GM12878 (cell line): Measurements from ENCODE around the gene LVRN. TPM values are rescaled to one million over a fixed set of nuclear protein-coding genes. Genes with fewer than 3 reads are reported as not detected.

Source experiments
- ATF3 ChIP-seq: IDR thresholded peaks from 2 replicates; pipeline ENCODE4 v1.6.1; 2011; ENCODE audit warnings: low read depth, mild to moderate bottlenecking, low read length, moderate library complexity, borderline replicate concordance; ENCODE audit errors: extremely low read depth
- CREB1 ChIP-seq: IDR thresholded peaks from 2 replicates; pipeline ENCODE4 v1.6.1; 2012; ENCODE audit warnings: low read depth, mild to moderate bottlenecking, inconsistent platforms
- E2F8 ChIP-seq: fragments of 450-650 bp; IDR thresholded peaks from 2 replicates; pipeline ENCODE4 v1.6.1; 2018; ENCODE audit warnings: mild to moderate bottlenecking, low read depth, moderate library complexity; ENCODE audit not compliant: partially characterized antibody
- GABPA ChIP-seq: IDR thresholded peaks from 2 replicates; pipeline ENCODE4 v1.6.1; 2014; ENCODE audit warnings: antibody characterized with exemption, low read depth, mild to moderate bottlenecking, inconsistent platforms
- HDGF ChIP-seq: fragments of 450-650 bp; IDR thresholded peaks from 2 replicates; pipeline ENCODE4 v1.6.1; 2016; ENCODE audit warnings: antibody characterized with exemption
- IRF5 ChIP-seq: fragments of 450-650 bp; IDR thresholded peaks from 2 replicates; pipeline ENCODE4 v1.6.1; 2017; ENCODE audit warnings: borderline replicate concordance
- KDM1A ChIP-seq: fragments of 200-600 bp; sonication (generic); IDR thresholded peaks from 2 replicates; pipeline ENCODE4 v1.6.1; 2016; ENCODE audit warnings: borderline replicate concordance
- MYC ChIP-seq: IDR thresholded peaks from 2 replicates; pipeline ENCODE4 v1.6.1; 2011; ENCODE audit warnings: mild to moderate bottlenecking, low read length, moderate library complexity, inconsistent platforms; ENCODE audit not compliant: insufficient read depth, insufficient replicate concordance, insufficient read length, severe bottlenecking
- PAX5 ChIP-seq: IDR thresholded peaks from 2 replicates; pipeline ENCODE4 v1.6.1; 2011; ENCODE audit warnings: low read depth, low read length, borderline replicate concordance
- POLR2AphosphoS5 ChIP-seq: IDR thresholded peaks from 2 replicates; pipeline ENCODE4 v1.6.1; 2011; ENCODE audit warnings: mild to moderate bottlenecking, low read length, inconsistent platforms
- SMAD1 ChIP-seq: fragments of 450-650 bp; IDR thresholded peaks from 2 replicates; pipeline ENCODE4 v1.6.1; 2018; ENCODE audit warnings: mild to moderate bottlenecking, low read depth; ENCODE audit not compliant: partially characterized antibody
- STAT3 ChIP-seq: IDR thresholded peaks from 2 replicates; pipeline ENCODE4 v1.6.1; 2011; ENCODE audit warnings: low read depth, low read length, improper control_type of control experiment
- polyA plus RNA-seq, 11 experiments: library from polyadenylated mRNA; depleted of rRNA in 4 of 11; unstranded in 6 of 11; stranded (reverse) in 5 of 11; fragments of >200 nt; fragmentation: Nextera tagmentation in 4 of 11; fragmentation: Illumina TruSeq in 1 of 11; extraction: Ambion mirVana in 4 of 11; extraction: Trizol in 1 of 11; gene quantifications; 1 replicate in 1 of 11; 2 replicates in 10 of 11; pipeline versions ENCODE4 v1.2.1 to v1.2.3, GENCODE V29; 2011 to 2016; ENCODE audit warnings: inconsistent platforms in 2 of 11, missing spikeins in 2 of 11, low read depth in 1 of 11
- total RNA-seq, 4 experiments: library from RNA; depleted of rRNA in 3 of 4; stranded (reverse); fragments of >200 nt in 3 of 4; fragmentation: Illumina TruSeq in 1 of 4; extraction: Trizol in 1 of 4; gene quantifications; 2 replicates each; pipeline versions ENCODE4 v1.2.1 to v1.2.3, GENCODE V29; 2013 to 2021

LVRN gene
- total and polyA plus RNA-seq, 10 of the 15 experiments (the other 5 are each of a cell fraction or from before 2014, with no cell fraction given): 0.04 to 0.87 (median 0.11) TPM; not detected in 4

GRCh38 chr5:115948091-115948534 lies 14.2 kb upstream of the LVRN start (continued):
- TF ChIP-seq IRF5: no peak
- no peak for TF ChIP-seq HDGF
- no peak for TF ChIP-seq CREB1
- TF ChIP-seq PAX5: no peak
- TF ChIP-seq STAT3: no peak
- no peak for TF ChIP-seq POLR2AphosphoS5
- no peak for TF ChIP-seq GABPA
- TF ChIP-seq SMAD1: no peak
- TF ChIP-seq ATF3: no peak
- no peak for TF ChIP-seq MYC
- TF ChIP-seq E2F8: no peak
- TF ChIP-seq KDM1A: no peak
